Activated CD4-positive, alpha-beta memory T cell treated with anti-CD3 and anti-CD28 coated beads for 36 hours (primary cell): Measurements from ENCODE around the gene ANKHD1. TPM values are rescaled to one million over a fixed set of nuclear protein-coding genes. Genes with fewer than 3 reads are reported as not detected.

Experiments
- CTCF ChIA-PET: fragments of 350-600 bp; sonication (Branson Sonifier 250); formaldehyde crosslinking; loops from one replicate; lab custom pipeline; 2021; ENCODE audit warnings: antibody characterized with exemption, inconsistent platforms; lab: Charles Lee
- POLR2A ChIA-PET: fragments of 350-600 bp; sonication (Branson Sonifier 250); formaldehyde crosslinking; loops from one replicate; lab custom pipeline; 2021; ENCODE audit warnings: antibody characterized with exemption; lab: Charles Lee
- DNase-seq: peaks from one replicate; pipeline ENCODE4 v3.0.0-alpha.2; 2020
- H3K27ac Mint-ChIP-seq: one replicate; pipeline ENCODE4 v1.8.0; 2021; ENCODE audit warnings: mixed read lengths
- H3K27me3 Mint-ChIP-seq: one replicate; pipeline ENCODE4 v1.8.0; 2021; ENCODE audit warnings: mixed read lengths
- H3K36me3 Mint-ChIP-seq: one replicate; pipeline ENCODE4 v1.8.0; 2021; ENCODE audit warnings: mixed read lengths
- H3K4me1 Mint-ChIP-seq: one replicate; pipeline ENCODE4 v1.8.0; 2021; ENCODE audit warnings: low read depth, mixed read lengths
- H3K4me3 Mint-ChIP-seq: one replicate; pipeline ENCODE4 v1.8.0; 2021; ENCODE audit warnings: mild to moderate bottlenecking, mixed read lengths
- H3K9me3 Mint-ChIP-seq: one replicate; pipeline ENCODE4 v1.8.0; 2021; ENCODE audit warnings: mixed read lengths
- intact Hi-C: fragments of 100-400 bp; cut with micrococcal nuclease; formaldehyde crosslinking; loops from one replicate; pipeline ENCODE4 v1.15.1; 2023
- total RNA-seq, 2 experiments: library from RNA; stranded (reverse); gene quantifications; one replicate each; pipeline ENCODE4 v1.2.3, GENCODE V29; 2021

ANKHD1 gene
- total RNA-seq, 2 experiments from 2014 or later: 102 to 105 TPM

- intact Hi-C loops: loop anchor here (1.0 to 10.0 kb wide), 4 partner anchors 9 to 452 kb away; partner anchors contain the start of genes ANKHD1, EIF4EBP3 and SLC4A9
- Mint-ChIP-seq H3K27me3 (no peaks in the 10 kb centered on the region), H3K27ac (peak overlapping the region; percentile 90), H3K36me3 (peaks cover 26% of the 10 kb centered on the region), H3K4me3 (peak overlapping the region; percentile 86), H3K9me3 (no peaks in the 10 kb centered on the region), H3K4me1 (peaks cover 54% of the 10 kb centered on the region)
- ChIA-PET CTCF (interaction anchor here (1.2 kb wide), 1 partner anchor 9 kb away, joined by 3 read pairs; the partner anchor contains the start of gene EIF4EBP3), POLR2A (interaction anchor here (0.6 to 1.1 kb wide), 3 partner anchors 9 to 91 kb away, joined by 3 to 5 read pairs (median 3); partner anchors contain the start of genes EIF4EBP3 and NDUFA2)
- no peak for DNase-seq
Observed at GRCh38 chr5:140556438-140556837, 154.8 kb downstream of the ANKHD1 start.

DNA sequence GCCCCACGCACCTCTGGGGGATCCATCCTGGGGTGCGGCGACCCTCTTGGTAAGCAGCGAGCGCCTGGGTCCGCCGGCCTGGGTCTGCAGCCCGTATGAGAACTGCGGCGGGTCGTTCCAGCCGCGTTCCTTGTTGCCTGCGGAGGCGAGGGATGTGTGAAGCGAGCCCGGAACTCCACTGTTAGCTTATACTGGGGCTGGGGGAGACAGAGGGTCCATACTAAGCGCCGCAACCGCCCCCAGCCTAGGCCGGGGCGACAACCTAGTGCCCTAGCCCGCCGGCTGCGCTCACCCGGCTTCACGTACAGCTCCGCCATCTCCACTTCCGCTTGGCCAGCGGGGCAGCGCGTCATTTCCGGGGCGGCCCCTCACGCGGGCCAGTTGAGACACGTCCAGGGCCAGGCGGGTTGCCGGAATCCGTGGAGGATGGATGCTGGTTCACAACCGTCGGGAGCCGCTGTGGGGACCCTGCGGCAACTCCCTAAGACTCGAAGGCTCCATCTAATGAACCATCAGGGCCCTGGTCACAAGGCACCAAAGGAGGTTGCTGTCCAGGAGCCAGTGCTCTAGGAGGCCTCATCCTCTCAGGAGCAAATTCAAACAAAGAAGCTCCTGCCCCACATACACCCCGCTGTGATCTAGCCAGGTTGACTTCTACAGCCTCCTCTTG is 155.6 kb downstream of the ANKHD1 start, which contains the start of gene SRA1:
Gene SRA1 (minus strand): TSS at position 338 of the 670 bp plus-strand sequence. CDS start 21 bp downstream, at position 317.
- Mint-ChIP-seq H3K4me3 (peak within 1 kb of the TSS; percentile 86), H3K9me3 (no peaks in the 10 kb centered on the region), H3K4me1 (peaks cover 45% of the 10 kb centered on the region), H3K27ac (peak within 1 kb of the TSS; percentile 90), H3K36me3 (peaks cover 25% of the 10 kb centered on the region), H3K27me3 (no peaks in the 10 kb centered on the region)
- POLR2A ChIA-PET: interaction anchor here (1.0 to 1.3 kb wide), 8 partner anchors 10 to 157 kb away, joined by 3 to 15 read pairs (median 4); partner anchors contain the start of genes EIF4EBP3, IK and NDUFA2
- CTCF ChIA-PET: interaction anchor here (0.7 to 1.5 kb wide), 3 partner anchors 10 to 81 kb away, joined by 5 to 15 read pairs (median 6); partner anchors contain the start of gene EIF4EBP3
- intact Hi-C loops: loop anchor here (1.0 to 10.0 kb wide), 4 partner anchors 82 to 452 kb away; partner anchors contain the start of genes ANKHD1, SLC4A9 and TMCO6
- peak; percentile 93 for DNase-seq

DNA sequence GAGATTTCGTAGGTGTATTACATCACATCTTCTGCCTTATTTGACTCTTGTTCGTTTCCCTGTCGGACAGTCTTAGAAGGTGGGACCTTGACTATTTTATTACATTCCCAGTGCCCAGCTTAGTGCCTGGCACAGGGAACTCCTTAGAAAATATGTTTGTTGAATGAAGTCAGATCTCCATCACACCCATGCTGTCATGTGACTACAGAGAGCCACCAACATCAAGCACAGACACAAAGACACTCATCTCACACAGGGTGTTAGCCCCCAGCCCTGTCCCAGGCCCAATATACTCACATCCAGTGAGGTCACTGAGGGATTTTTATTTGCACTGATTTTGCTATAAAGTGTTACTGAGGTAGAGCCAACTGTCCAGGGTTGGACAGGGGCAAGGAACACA is 156.3 kb downstream of the ANKHD1 start:
- Mint-ChIP-seq H3K4me3 (peak overlapping the region; percentile 86), H3K36me3 (peaks cover 23% of the 10 kb centered on the region), H3K27me3 (no peaks in the 10 kb centered on the region), H3K27ac (peak overlapping the region; percentile 90), H3K9me3 (no peaks in the 10 kb centered on the region), H3K4me1 (peaks cover 46% of the 10 kb centered on the region)
- ChIA-PET CTCF (interaction anchor here (0.7 to 1.5 kb wide), 3 partner anchors 10 to 81 kb away, joined by 5 to 15 read pairs (median 6); partner anchors contain the start of gene EIF4EBP3), POLR2A (interaction anchor here (1.0 to 1.3 kb wide), 6 partner anchors 11 to 157 kb away, joined by 3 to 15 read pairs (median 4); partner anchors contain the start of gene EIF4EBP3)
- intact Hi-C loops: loop anchor here (1.0 to 10.0 kb wide), 4 partner anchors 81 to 453 kb away; partner anchors contain the start of genes ANKHD1, SLC4A9 and TMCO6
- DNase-seq: no peak

DNA sequence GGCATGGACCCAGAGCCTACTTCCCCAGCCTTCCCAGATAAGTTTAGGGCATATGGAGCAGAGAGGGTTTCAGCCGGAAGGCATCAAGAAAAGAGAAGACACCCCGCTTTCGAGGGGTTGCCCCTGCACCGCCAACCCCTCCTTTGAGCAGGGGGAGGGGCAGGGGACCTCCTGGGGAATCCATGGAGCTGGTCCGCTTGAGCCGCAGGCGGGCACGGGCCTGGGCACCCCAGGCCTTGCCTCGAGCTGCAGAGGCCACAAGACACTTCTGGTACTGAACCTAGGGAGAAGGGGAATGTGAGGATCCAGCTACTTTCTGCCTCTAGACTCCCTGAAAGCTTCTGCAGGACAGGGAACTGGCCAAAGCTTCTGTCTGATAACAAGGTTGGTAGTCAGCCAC is 156.9 kb downstream of the ANKHD1 start:
- intact Hi-C loops: loop anchor here (5.0 to 10.0 kb wide), 2 partner anchors 196 to 454 kb away; partner anchors contain the start of gene SLC4A9
- Mint-ChIP-seq H3K27me3 (no peaks in the 10 kb centered on the region), H3K36me3 (peaks cover 17% of the 10 kb centered on the region), H3K27ac (peak overlapping the region; percentile 90), H3K9me3 (no peaks in the 10 kb centered on the region), H3K4me1 (peaks cover 43% of the 10 kb centered on the region), H3K4me3 (no peak overlapping the region)
- DNase-seq: no peak
- ChIA-PET CTCF (interaction anchor here (1.4 kb wide), 1 partner anchor 76 kb away, joined by 3 read pairs; no protein-coding TSS in a partner anchor), POLR2A (interaction anchor here (1.3 kb wide), 1 partner anchor 107 kb away, joined by 3 read pairs; no protein-coding TSS in a partner anchor)

GRCh38 chr5:140560227-140560626 is 158.6 kb downstream of the ANKHD1 start:
- Mint-ChIP-seq H3K4me3 (no peak overlapping the region), H3K9me3 (no peaks in the 10 kb centered on the region), H3K27me3 (no peaks in the 10 kb centered on the region), H3K4me1 (peaks cover 26% of the 10 kb centered on the region), H3K27ac (no peak overlapping the region), H3K36me3 (peaks cover 13% of the 10 kb centered on the region)
- POLR2A ChIA-PET: no interaction called here
- no peak for DNase-seq
- CTCF ChIA-PET: no interaction called here
- intact Hi-C loops: loop anchor here (5.0 kb wide), 1 partner anchor 308 kb away; no protein-coding TSS in a partner anchor

- H3K4me3 Mint-ChIP-seq: no peak overlapping the region
- ChIA-PET CTCF (interaction anchor here (1.1 to 1.5 kb wide), 2 partner anchors 14 to 73 kb away, joined by 3 to 4 read pairs; partner anchors contain the start of gene EIF4EBP3), POLR2A (interaction anchor here (1.1 kb wide), 1 partner anchor 28 kb away, joined by 3 read pairs; no protein-coding TSS in a partner anchor)
- H3K27ac Mint-ChIP-seq: no peak overlapping the region
- peaks cover 29% of the 10 kb centered on the region for H3K4me1 Mint-ChIP-seq
- no peak for DNase-seq
- intact Hi-C loops: loop anchor here (5.0 kb wide), 1 partner anchor 310 kb away; no protein-coding TSS in a partner anchor
- H3K36me3 Mint-ChIP-seq: peaks cover 6% of the 10 kb centered on the region
- H3K9me3 Mint-ChIP-seq: no peaks in the 10 kb centered on the region
- H3K27me3 Mint-ChIP-seq: no peaks in the 10 kb centered on the region
Observed at GRCh38 chr5:140561753-140562523, 160.3 kb downstream of the ANKHD1 start.

DNA sequence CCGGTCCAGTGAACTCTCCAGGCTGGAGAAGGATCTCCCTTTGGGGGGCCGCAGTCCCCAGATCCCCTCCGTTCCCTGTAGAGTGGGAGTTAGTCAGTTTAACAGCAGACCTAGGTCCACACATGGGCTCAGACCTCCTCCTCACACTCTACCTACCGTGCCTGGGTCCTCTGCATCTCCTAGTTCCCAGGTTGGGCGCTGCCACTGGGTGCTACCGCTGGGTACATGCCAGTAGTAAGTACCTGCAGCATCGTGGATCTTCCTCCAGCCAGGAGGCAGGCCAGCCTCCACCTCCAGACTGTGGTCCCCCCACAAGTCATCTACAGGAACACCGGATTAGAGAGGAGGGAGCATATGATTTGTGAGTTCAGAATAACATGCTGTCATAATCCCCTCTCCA is 162.0 kb downstream of the ANKHD1 start:
- intact Hi-C loops: loop anchor here (5.0 kb wide), 1 partner anchor 311 kb away; no protein-coding TSS in a partner anchor
- Mint-ChIP-seq H3K36me3 (peaks cover 19% of the 10 kb centered on the region), H3K4me1 (peaks cover 39% of the 10 kb centered on the region), H3K9me3 (no peaks in the 10 kb centered on the region), H3K27ac (peak overlapping the region; percentile 93), H3K4me3 (peak overlapping the region; percentile 91), H3K27me3 (no peaks in the 10 kb centered on the region)
- CTCF ChIA-PET: interaction anchor here (1.5 to 4.4 kb wide), 2 partner anchors 16 to 84 kb away, joined by 5 to 24 read pairs; partner anchors contain the start of genes EIF4EBP3, IK and NDUFA2
- POLR2A ChIA-PET: interaction anchor here (0.5 to 1.9 kb wide), 8 partner anchors 13 to 456 kb away, joined by 3 to 6 read pairs (median 4); partner anchors contain the start of genes EIF4EBP3, HARS1, HARS2 and IK
- peak; percentile 31 for DNase-seq

DNA sequence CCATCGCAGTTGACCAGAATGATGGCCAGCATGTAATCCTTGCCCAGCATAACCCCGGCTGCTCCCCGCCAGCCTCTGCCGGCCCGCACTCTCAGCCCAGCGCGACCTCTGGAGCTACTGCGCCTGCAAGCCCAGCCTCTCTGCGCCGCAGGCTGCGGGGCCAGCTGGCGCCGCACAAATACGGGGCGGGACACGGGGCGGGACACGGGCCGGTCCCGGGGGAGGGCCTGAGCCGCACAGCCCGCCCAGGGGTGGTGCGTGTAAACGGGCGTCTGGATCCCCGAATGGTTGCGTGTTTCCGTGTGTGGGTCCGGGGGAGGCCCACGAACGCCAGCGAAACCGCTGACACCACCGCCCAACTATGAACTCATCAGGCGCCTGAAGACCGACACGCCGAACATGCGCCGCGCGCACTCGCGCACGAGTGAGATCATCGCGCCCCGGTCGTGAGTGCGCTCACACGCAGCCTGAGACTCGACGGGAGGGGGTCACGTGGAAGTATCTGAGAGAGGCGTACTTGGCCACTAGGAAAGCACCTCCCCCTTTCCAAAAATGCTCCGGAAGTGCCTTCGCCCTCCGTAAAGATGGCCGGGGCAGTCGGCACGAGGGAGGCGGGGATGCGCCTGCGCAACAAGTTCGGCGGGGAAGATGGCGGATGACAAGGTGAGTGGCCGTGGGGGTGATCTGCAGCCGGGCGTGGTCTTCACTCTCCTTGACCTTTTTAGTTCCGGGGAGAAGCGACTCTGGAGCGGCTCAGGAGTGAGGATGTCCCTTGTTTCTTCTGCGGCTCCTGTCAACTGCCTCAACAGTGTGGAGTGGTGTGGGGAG is 162.8 kb downstream of the ANKHD1 start, which contains the start of the genes APBB3 and SLC35A4:
Gene APBB3 (minus strand): TSS at position 403 of the 828 bp plus-strand sequence. CDS start 353 bp downstream, at position 50.
Gene SLC35A4 (plus strand): TSS at position 633 of the 828 bp plus-strand sequence. CDS start 2,342 bp downstream, outside the sequence.
- Mint-ChIP-seq H3K4me1 (peaks cover 47% of the 10 kb centered on the region), H3K36me3 (peaks cover 21% of the 10 kb centered on the region), H3K27me3 (no peaks in the 10 kb centered on the region), H3K4me3 (peak within 1 kb of the TSS; percentile 91), H3K27ac (peak within 1 kb of the TSS; percentile 93), H3K9me3 (no peaks in the 10 kb centered on the region)
- intact Hi-C loops: loop anchor here (1.0 to 5.0 kb wide), 6 partner anchors 17 to 312 kb away; partner anchors contain the start of genes ANKHD1, EIF4EBP3, TMCO6 and ZMAT2
- peak; percentile 98 for DNase-seq
- POLR2A ChIA-PET: interaction anchor here (0.5 to 1.9 kb wide), 10 partner anchors 14 to 457 kb away, joined by 3 to 6 read pairs (median 4); partner anchors contain the start of genes EIF4EBP3, HARS1, HARS2 and HBEGF
- CTCF ChIA-PET: interaction anchor here (1.5 to 4.4 kb wide), 3 partner anchors 16 to 83 kb away, joined by 5 to 24 read pairs (median 14); partner anchors contain the start of genes EIF4EBP3, IK and NDUFA2

DNA sequence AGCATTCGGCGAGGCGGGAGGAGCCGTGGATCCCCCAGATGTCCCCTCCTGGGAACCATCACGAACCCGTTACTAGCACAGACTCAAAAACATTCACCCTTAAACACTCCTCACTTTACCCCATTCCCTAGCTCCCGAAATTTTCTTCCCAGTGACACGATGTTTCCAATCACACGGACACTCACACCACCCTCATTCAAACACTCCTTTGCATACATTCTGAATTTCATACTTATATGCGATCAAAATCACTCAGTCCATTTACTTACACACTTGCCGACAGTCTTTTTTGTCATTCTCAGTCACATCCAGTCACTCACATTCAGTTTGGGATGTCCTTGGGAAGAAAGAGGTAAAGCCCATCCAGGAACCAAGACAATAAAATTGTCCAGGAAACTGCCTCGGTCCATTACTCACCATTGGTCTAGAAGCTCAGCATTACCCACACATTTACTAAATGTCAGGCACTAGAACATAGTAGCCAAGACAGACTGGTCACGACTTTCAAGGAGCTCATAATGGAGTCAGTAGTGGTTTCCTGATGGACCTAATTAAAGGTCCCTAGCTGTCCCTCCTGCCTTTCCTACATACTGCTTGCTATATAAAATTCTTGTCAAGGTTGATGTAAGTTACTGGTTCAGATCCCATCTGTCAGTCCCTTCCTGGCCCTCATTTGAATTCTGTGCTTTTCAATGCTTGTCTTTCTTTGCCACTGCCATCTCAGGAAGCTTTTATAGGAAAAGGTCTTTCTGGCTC is 163.6 kb downstream of the ANKHD1 start:
- peak overlapping the region; percentile 93 for H3K27ac Mint-ChIP-seq
- H3K4me3 Mint-ChIP-seq: peak overlapping the region; percentile 91
- ChIA-PET CTCF (interaction anchor here (2.3 to 4.4 kb wide), 2 partner anchors 17 to 70 kb away, joined by 14 to 24 read pairs; partner anchors contain the start of gene EIF4EBP3), POLR2A (interaction anchor here (0.6 to 1.4 kb wide), 4 partner anchors 11 to 219 kb away, joined by 3 to 5 read pairs (median 4); partner anchors contain the start of genes EIF4EBP3, HBEGF, IK and NDUFA2)
- H3K36me3 Mint-ChIP-seq: peaks cover 21% of the 10 kb centered on the region
- no peaks in the 10 kb centered on the region for H3K27me3 Mint-ChIP-seq
- H3K4me1 Mint-ChIP-seq: peaks cover 54% of the 10 kb centered on the region
- no peak for DNase-seq
- intact Hi-C loops: no loop called here
- no peaks in the 10 kb centered on the region for H3K9me3 Mint-ChIP-seq
